Parathyroid adenoma (tissue), 2 donors: ENCODE measurements around the gene WRAP73.

Experiments
- H2AFZ ChIP-seq: fragments of 300-600 bp; sonication (generic); one replicate; pipeline ENCODE4 v1.7.0; 2017; ENCODE audit warnings: antibody characterized with exemption, mild to moderate bottlenecking
- H3K27ac ChIP-seq: fragments of 300-600 bp; sonication (generic); one replicate; pipeline ENCODE4 v1.7.0; 2017
- H3K27me3 ChIP-seq: fragments of 300-600 bp; sonication (generic); one replicate; pipeline ENCODE4 v1.7.0; 2017; ENCODE audit warnings: low read length; ENCODE audit not compliant: control insufficient read depth, insufficient read depth
- H3K36me3 ChIP-seq: fragments of 300-600 bp; sonication (generic); one replicate; pipeline ENCODE4 v1.7.0; 2017; ENCODE audit warnings: low read length; ENCODE audit not compliant: control insufficient read depth, insufficient read depth
- H3K4me1 ChIP-seq: fragments of 300-600 bp; sonication (generic); one replicate; pipeline ENCODE4 v1.7.0; 2017; ENCODE audit warnings: control low read depth
- H3K4me2 ChIP-seq: fragments of 300-600 bp; sonication (generic); one replicate; pipeline ENCODE4 v1.7.0; 2017; ENCODE audit warnings: low read length
- H3K4me3 ChIP-seq: fragments of 300-600 bp; sonication (generic); one replicate; pipeline ENCODE4 v1.7.0; 2017; ENCODE audit warnings: low read depth, low read length
- H3K79me2 ChIP-seq: fragments of 300-600 bp; sonication (generic); one replicate; pipeline ENCODE4 v1.7.0; 2017; ENCODE audit warnings: control low read depth
- H3K9ac ChIP-seq: fragments of 300-600 bp; sonication (generic); one replicate; pipeline ENCODE4 v1.7.0; 2017; ENCODE audit warnings: mild to moderate bottlenecking
- H3K9me3 ChIP-seq: fragments of 300-600 bp; sonication (generic); one replicate; pipeline ENCODE4 v1.7.0; 2017; ENCODE audit warnings: low read length; ENCODE audit not compliant: control insufficient read depth
- TF ChIP-seq, protein P1 (sequence below): fragments of 300-600 bp; sonication (generic); IDR thresholded peaks from one replicate; pipeline ENCODE4 v1.7.0; 2017; ENCODE audit warnings: antibody characterized with exemption, mild to moderate bottlenecking
- donor health status: primary hyperparathyroidism.

WRAP73 gene

GRCh38 chr1:3609016-3609768, 40.7 kb downstream of the WRAP73 start:
- Histone ChIP-seq H2AFZ (no peak overlapping the region), H3K4me2 (no peak overlapping the region), H3K9ac (no peak overlapping the region), H3K36me3 (no peaks in the 10 kb centered on the region), H3K4me1 (no peaks in the 10 kb centered on the region), H3K79me2 (no peaks in the 10 kb centered on the region), H3K27ac (no peak overlapping the region), H3K9me3 (no peaks in the 10 kb centered on the region), H3K4me3 (no peak overlapping the region), H3K27me3 (no peaks in the 10 kb centered on the region)
- TF ChIP-seq, protein P1, sequence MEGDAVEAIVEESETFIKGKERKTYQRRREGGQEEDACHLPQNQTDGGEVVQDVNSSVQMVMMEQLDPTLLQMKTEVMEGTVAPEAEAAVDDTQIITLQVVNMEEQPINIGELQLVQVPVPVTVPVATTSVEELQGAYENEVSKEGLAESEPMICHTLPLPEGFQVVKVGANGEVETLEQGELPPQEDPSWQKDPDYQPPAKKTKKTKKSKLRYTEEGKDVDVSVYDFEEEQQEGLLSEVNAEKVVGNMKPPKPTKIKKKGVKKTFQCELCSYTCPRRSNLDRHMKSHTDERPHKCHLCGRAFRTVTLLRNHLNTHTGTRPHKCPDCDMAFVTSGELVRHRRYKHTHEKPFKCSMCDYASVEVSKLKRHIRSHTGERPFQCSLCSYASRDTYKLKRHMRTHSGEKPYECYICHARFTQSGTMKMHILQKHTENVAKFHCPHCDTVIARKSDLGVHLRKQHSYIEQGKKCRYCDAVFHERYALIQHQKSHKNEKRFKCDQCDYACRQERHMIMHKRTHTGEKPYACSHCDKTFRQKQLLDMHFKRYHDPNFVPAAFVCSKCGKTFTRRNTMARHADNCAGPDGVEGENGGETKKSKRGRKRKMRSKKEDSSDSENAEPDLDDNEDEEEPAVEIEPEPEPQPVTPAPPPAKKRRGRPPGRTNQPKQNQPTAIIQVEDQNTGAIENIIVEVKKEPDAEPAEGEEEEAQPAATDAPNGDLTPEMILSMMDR = no peak

- no peaks in the 10 kb centered on the region for H3K79me2 ChIP-seq
- no peak overlapping the region for H2AFZ ChIP-seq
- H3K9ac ChIP-seq = no peak overlapping the region
- H3K27me3 ChIP-seq = no peaks in the 10 kb centered on the region
- H3K27ac ChIP-seq = no peak overlapping the region
- no peaks in the 10 kb centered on the region for H3K9me3 ChIP-seq
- H3K4me3 ChIP-seq = no peak overlapping the region
- H3K36me3 ChIP-seq = no peaks in the 10 kb centered on the region
- H3K4me1 ChIP-seq = no peaks in the 10 kb centered on the region
- no peak overlapping the region for H3K4me2 ChIP-seq
- TF ChIP-seq, protein P1 = no peak
These were observed 41.7 kb downstream of the WRAP73 start for GRCh38 chr1:3608154-3608553.

- Histone ChIP-seq H3K27me3 (no peaks in the 10 kb centered on the region), H3K4me1 (no peaks in the 10 kb centered on the region), H3K79me2 (no peaks in the 10 kb centered on the region), H3K27ac (no peak overlapping the region), H3K4me3 (no peak overlapping the region), H3K9ac (no peak overlapping the region), H2AFZ (no peak overlapping the region), H3K9me3 (no peaks in the 10 kb centered on the region), H3K4me2 (no peak overlapping the region), H3K36me3 (no peaks in the 10 kb centered on the region)
- TF ChIP-seq, protein P1 = no peak
These were observed 42.2 kb downstream of the WRAP73 start for GRCh38 chr1:3607703-3608065.

DNA sequence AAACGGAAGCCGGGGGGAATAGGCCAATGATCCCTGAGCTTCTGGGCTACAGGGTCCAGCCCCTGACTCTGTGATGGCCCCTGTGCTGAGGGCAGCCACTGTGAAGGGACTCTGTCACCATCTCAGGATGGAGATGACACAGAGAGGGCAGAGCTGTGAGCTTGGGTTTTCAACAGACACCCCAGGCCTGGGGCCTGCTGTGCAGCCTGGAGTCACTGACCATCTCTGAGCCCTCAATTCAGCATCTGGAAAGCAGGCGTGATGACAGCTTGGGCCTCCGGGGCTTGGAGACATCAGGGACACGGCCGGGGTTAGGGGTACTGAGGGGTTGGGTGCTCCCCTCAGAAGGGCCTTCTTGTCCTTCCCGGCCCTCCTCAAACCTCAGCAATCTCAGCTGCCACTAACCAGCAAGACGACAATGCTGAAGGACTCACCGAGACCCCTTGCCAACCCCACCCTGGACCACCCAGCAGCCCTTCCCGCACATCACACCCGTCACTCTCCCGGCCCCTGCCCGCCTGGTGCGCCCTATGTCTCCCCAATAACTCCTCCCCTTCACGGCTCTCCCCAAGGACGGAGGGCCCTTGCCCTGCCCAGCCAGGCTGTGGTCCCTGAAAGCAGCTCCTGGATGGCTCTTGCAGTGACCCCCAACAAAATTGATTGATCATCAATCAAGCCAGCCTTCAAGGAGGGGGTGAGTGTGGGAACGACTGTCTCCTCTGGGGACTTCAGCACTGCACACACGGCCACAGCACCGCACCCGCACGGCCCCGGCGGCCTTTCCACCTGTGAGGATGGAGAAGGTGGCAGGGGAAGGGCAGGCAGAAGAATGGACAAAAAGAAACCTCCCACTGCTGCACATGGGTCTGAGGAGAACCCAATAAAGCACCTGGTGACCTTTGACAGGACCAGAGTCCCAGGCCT, 42.9 kb downstream of the WRAP73 start:
- Histone ChIP-seq H3K27ac (no peak overlapping the region), H3K9me3 (no peaks in the 10 kb centered on the region), H3K4me2 (no peak overlapping the region), H3K4me3 (no peak overlapping the region), H3K4me1 (no peaks in the 10 kb centered on the region), H3K27me3 (no peaks in the 10 kb centered on the region), H3K9ac (no peak overlapping the region), H2AFZ (no peak overlapping the region), H3K79me2 (no peaks in the 10 kb centered on the region), H3K36me3 (no peaks in the 10 kb centered on the region)
- TF ChIP-seq, protein P1 = no peak
